ENCODE data around the gene PLXNA4. TPM values are rescaled to one million over a fixed set of nuclear protein-coding genes. Genes with fewer than 3 reads are reported as not detected.

Gene PLXNA4
- total and polyA plus RNA-seq, 2 donors (not counting 1 experiment from before 2014, with no cell fraction given), result not detected

DNA sequence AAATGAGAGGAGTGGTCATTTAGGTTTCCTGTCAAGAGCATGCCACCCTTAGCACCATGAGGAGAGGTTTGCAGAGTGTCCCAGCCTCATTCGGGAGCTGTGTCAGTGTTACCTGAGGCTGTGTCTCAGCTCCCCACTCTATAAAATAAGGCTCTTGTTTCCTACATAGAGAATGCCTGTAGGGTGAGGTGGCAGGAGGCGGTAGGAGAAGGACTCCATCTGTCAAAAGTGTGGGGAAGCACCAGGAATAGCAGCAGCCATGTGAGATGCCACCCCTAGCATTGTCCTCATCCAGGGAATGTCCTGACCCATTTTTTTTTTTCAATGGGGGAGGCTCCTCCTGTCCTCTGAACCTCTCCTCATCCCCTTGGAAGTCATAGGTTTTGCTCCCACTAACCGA is 451.2 kb downstream of the PLXNA4 start:
- no peak overlapping the region for H3K27ac Mint-ChIP-seq
- no peaks in the 10 kb centered on the region for H3K9me3 Mint-ChIP-seq (ENCODE audit: insufficient read depth)
- ATAC-seq (ENCODE audit: low read depth) (no peak), DNase-seq (no peak)
- H3K4me1 Mint-ChIP-seq, result no peaks in the 10 kb centered on the region
- H2AFZ ChIP-seq (ENCODE audit: insufficient read depth, low read depth, low read length, poor library complexity, severe bottlenecking), result no peak overlapping the region
- TF ChIP-seq, protein P1, sequence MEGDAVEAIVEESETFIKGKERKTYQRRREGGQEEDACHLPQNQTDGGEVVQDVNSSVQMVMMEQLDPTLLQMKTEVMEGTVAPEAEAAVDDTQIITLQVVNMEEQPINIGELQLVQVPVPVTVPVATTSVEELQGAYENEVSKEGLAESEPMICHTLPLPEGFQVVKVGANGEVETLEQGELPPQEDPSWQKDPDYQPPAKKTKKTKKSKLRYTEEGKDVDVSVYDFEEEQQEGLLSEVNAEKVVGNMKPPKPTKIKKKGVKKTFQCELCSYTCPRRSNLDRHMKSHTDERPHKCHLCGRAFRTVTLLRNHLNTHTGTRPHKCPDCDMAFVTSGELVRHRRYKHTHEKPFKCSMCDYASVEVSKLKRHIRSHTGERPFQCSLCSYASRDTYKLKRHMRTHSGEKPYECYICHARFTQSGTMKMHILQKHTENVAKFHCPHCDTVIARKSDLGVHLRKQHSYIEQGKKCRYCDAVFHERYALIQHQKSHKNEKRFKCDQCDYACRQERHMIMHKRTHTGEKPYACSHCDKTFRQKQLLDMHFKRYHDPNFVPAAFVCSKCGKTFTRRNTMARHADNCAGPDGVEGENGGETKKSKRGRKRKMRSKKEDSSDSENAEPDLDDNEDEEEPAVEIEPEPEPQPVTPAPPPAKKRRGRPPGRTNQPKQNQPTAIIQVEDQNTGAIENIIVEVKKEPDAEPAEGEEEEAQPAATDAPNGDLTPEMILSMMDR (IDR thresholded peaks at IDR 0.05), result no peak
- no peak for TF ChIP-seq EZH2 (IDR thresholded peaks at IDR 0.05; ENCODE audit: borderline replicate concordance, insufficient read depth, low read depth, low read length, poor library complexity, severe bottlenecking)
- WGBS (ENCODE audit: insufficient coverage), result 100% methylated on average over 1 of the region's 3 CpGs
- H3K9me3 ChIP-seq (ENCODE audit: control extremely low read depth in 1 of 3, control insufficient read depth in 2 of 3, insufficient read depth in 1 of 3, low read length in 2 of 3), result no peaks in the 10 kb centered on the region
- no peak overlapping the region for H3K4me3 Mint-ChIP-seq
- ChIA-PET CTCF (no interaction called here), POLR2A (no interaction called here)
- no peak overlapping the region for H3K9ac ChIP-seq (ENCODE audit: low read length)
- H3K36me3 ChIP-seq (replicated peaks in 1 of 2; ENCODE audit: control extremely low read depth in 1 of 2, control insufficient read depth in 1 of 2, extremely low read depth in 1 of 2, insufficient read depth in 2 of 2, low read length in 1 of 2), result no peaks in the 10 kb centered on the region
- H3K4me2 ChIP-seq (replicated peaks; ENCODE audit: low read depth, low read length, poor library complexity, severe bottlenecking), result no peak overlapping the region
- H3K4me1 ChIP-seq (ENCODE audit: control insufficient read depth in 2 of 2, insufficient read depth in 2 of 2, low read length in 2 of 2), result no peaks in the 10 kb centered on the region
- no peaks in the 10 kb centered on the region for H3K27me3 Mint-ChIP-seq
- H4K20me1 ChIP-seq (ENCODE audit: control insufficient read depth, insufficient read depth, low read length, poor library complexity, severe bottlenecking), result no peaks in the 10 kb centered on the region
- H3K27ac ChIP-seq (ENCODE audit: low read length in 2 of 2), result no peak overlapping the region
- no peaks in the 10 kb centered on the region for H3K79me2 ChIP-seq (ENCODE audit: control insufficient read depth, insufficient read depth, low read length)
- H3K4me3 ChIP-seq (ENCODE audit: control extremely low read depth in 1 of 5, extremely low read depth in 1 of 5, insufficient read depth in 1 of 5, low read depth in 2 of 5, low read length in 4 of 5), result no peak overlapping the region
- peaks cover 0 to 5% (median 0%) of the 10 kb centered on the region in 4 experiments for H3K27me3 ChIP-seq (replicated peaks in 1 of 4; ENCODE audit: control extremely low read depth in 1 of 4, control insufficient read depth in 3 of 4, insufficient read depth in 4 of 4, low read length in 3 of 4)
- intact Hi-C loops (cut with micrococcal nuclease), result no loop called here

- H3K79me2 ChIP-seq (ENCODE audit: control insufficient read depth, insufficient read depth, low read length), result no peaks in the 10 kb centered on the region
- DNase-seq (no peak), ATAC-seq (ENCODE audit: low read depth) (no peak)
- no peak overlapping the region for H3K4me2 ChIP-seq (replicated peaks; ENCODE audit: low read depth, low read length, poor library complexity, severe bottlenecking)
- intact Hi-C loops (cut with micrococcal nuclease), result no loop called here
- no peaks in the 10 kb centered on the region for H3K9me3 ChIP-seq (ENCODE audit: control extremely low read depth in 1 of 3, control insufficient read depth in 2 of 3, insufficient read depth in 1 of 3, low read length in 2 of 3)
- POLR2A ChIA-PET, result no interaction called here
- TF ChIP-seq EZH2 (IDR thresholded peaks at IDR 0.05; ENCODE audit: borderline replicate concordance, insufficient read depth, low read depth, low read length, poor library complexity, severe bottlenecking), result no peak
- no peak overlapping the region for H2AFZ ChIP-seq (ENCODE audit: insufficient read depth, low read depth, low read length, poor library complexity, severe bottlenecking)
- CTCF ChIA-PET, result no interaction called here
- Mint-ChIP-seq H3K4me1 (no peaks in the 10 kb centered on the region), H3K9me3 (ENCODE audit: insufficient read depth) (no peaks in the 10 kb centered on the region), H3K27me3 (no peaks in the 10 kb centered on the region), H3K27ac (no peak overlapping the region), H3K4me3 (no peak overlapping the region)
- H3K4me3 ChIP-seq (ENCODE audit: control extremely low read depth in 1 of 5, extremely low read depth in 1 of 5, insufficient read depth in 1 of 5, low read depth in 2 of 5, low read length in 4 of 5), result no peak overlapping the region
- H3K27me3 ChIP-seq (replicated peaks in 1 of 4; ENCODE audit: control extremely low read depth in 1 of 4, control insufficient read depth in 3 of 4, insufficient read depth in 4 of 4, low read length in 3 of 4), result peaks cover 0 to 5% (median 0%) of the 10 kb centered on the region in 4 experiments
- H3K36me3 ChIP-seq (replicated peaks in 1 of 2; ENCODE audit: control extremely low read depth in 1 of 2, control insufficient read depth in 1 of 2, extremely low read depth in 1 of 2, insufficient read depth in 2 of 2, low read length in 1 of 2), result no peaks in the 10 kb centered on the region
- no peak overlapping the region for H3K9ac ChIP-seq (ENCODE audit: low read length)
- H4K20me1 ChIP-seq (ENCODE audit: control insufficient read depth, insufficient read depth, low read length, poor library complexity, severe bottlenecking), result no peaks in the 10 kb centered on the region
- no peak overlapping the region for H3K27ac ChIP-seq (ENCODE audit: low read length in 2 of 2)
- no peaks in the 10 kb centered on the region for H3K4me1 ChIP-seq (ENCODE audit: control insufficient read depth in 2 of 2, insufficient read depth in 2 of 2, low read length in 2 of 2)
- WGBS (ENCODE audit: insufficient coverage), result 71% methylated on average over 1 of the region's 6 CpGs
These were observed 451.7 kb downstream of the PLXNA4 start for GRCh38 chr7:132124575-132124974.

Data from B cell (primary cell).